A673 (cell line): ENCODE measurements around the gene GPR176. TPM values are rescaled to one million over a fixed set of nuclear protein-coding genes. Genes with fewer than 3 reads are reported as not detected.

Experiments
- BruUV-seq: library from RNA; stranded (reverse); fragments of 400-500 nt; replicated peaks from 2 replicates; lab custom pipeline; 2021; lab: Mats Ljungman, UMichigan
- CTCF ChIA-PET: fragments of 300-600 bp; sonication (Branson Sonifier 250); formaldehyde crosslinking; loops from one replicate; lab custom pipeline; 2022; ENCODE audit warnings: antibody characterized with exemption; lab: Charles Lee
- POLR2A ChIA-PET: fragments of 300-600 bp; sonication (Branson Sonifier 250); formaldehyde crosslinking; loops from one replicate; lab custom pipeline; 2022; ENCODE audit warnings: antibody characterized with exemption; ENCODE audit not compliant: low non-redundant PET; lab: Charles Lee
- DNase-seq: peaks from one replicate; pipeline ENCODE4 v3.0.0-alpha.2; 2015; ENCODE audit warnings: low spot score
- H3K27ac ChIP-seq: fragments of 200-600 bp; sonication (generic); 2 replicates; pipeline ENCODE4 v1.5.1; 2016; ENCODE audit warnings: mixed run types, low read depth, mild to moderate bottlenecking, mixed read lengths, antibody characterized with exemption, low read length; ENCODE audit not compliant: poor library complexity, severe bottlenecking
- H3K27me3 ChIP-seq: fragments of 200-600 bp; sonication (generic); replicated peaks from 2 replicates; pipeline ENCODE4 v1.6.1; 2017; ENCODE audit warnings: mixed run types, low read depth, mild to moderate bottlenecking, mixed read lengths, antibody characterized with exemption, low read length; ENCODE audit not compliant: insufficient read depth, poor library complexity
- H3K36me3 ChIP-seq: fragments of 200-600 bp; sonication (generic); 2 replicates; pipeline ENCODE4 v1.6.1; 2016; ENCODE audit warnings: mixed run types, mild to moderate bottlenecking, mixed read lengths, antibody characterized with exemption, low read length; ENCODE audit not compliant: insufficient read depth, poor library complexity, severe bottlenecking
- H3K4me1 ChIP-seq: fragments of 200-600 bp; sonication (generic); 2 replicates; pipeline ENCODE4 v1.6.1; 2017; ENCODE audit warnings: mixed run types, mild to moderate bottlenecking, mixed read lengths, antibody characterized with exemption, low read length; ENCODE audit not compliant: insufficient read depth, poor library complexity, severe bottlenecking
- H3K4me3 ChIP-seq: fragments of 200-600 bp; sonication (generic); 2 replicates; pipeline ENCODE4 v1.5.1; 2016; ENCODE audit warnings: low read depth, mixed run types, mild to moderate bottlenecking, mixed read lengths, low read length; ENCODE audit not compliant: poor library complexity, severe bottlenecking
- H3K9me3 ChIP-seq: fragments of 200-600 bp; sonication (generic); 2 replicates; pipeline ENCODE4 v1.6.1; 2016; ENCODE audit warnings: mixed run types, low read depth, mild to moderate bottlenecking, mixed read lengths, antibody characterized with exemption, low read length; ENCODE audit not compliant: poor library complexity, severe bottlenecking
- EZH2 ChIP-seq: fragments of 200-600 bp; sonication (generic); IDR thresholded peaks from 2 replicates; pipeline ENCODE4 v1.6.1; 2017; ENCODE audit warnings: borderline replicate concordance, low read depth, mild to moderate bottlenecking, mixed read lengths, antibody characterized with exemption, low read length; ENCODE audit not compliant: poor library complexity, severe bottlenecking
- intact Hi-C: fragments of 100-400 bp; cut with micrococcal nuclease; formaldehyde crosslinking; loops from one replicate; pipeline ENCODE4 v1.10.0; 2022; ENCODE audit not compliant: unreplicated experiment
- total RNA-seq: library from RNA; stranded (reverse); gene quantifications from 2 replicates; pipeline ENCODE4 v1.2.3, GENCODE V29; 2021
- TF ChIP-seq, protein P1 (sequence below): fragments of 300-800, 200-600 bp; sonication (generic); conservative IDR thresholded peaks from 2 replicates; pipeline ENCODE4 v1.5.1; 2017; ENCODE audit warnings: low read depth, mild to moderate bottlenecking, antibody characterized with exemption, low read length, moderate library complexity, mixed read lengths

Gene GPR176
- total RNA-seq, 1 experiment from 2014 or later = 5.6 TPM

GRCh38 chr15:39804026-39804425, 116.0 kb downstream of the GPR176 start:
- POLR2A ChIA-PET = interaction anchor here (0.6 kb wide), 1 partner anchor 130 kb away, joined by 3 read pairs; no protein-coding TSS in a partner anchor
- intact Hi-C loops = no loop called here

DNA sequence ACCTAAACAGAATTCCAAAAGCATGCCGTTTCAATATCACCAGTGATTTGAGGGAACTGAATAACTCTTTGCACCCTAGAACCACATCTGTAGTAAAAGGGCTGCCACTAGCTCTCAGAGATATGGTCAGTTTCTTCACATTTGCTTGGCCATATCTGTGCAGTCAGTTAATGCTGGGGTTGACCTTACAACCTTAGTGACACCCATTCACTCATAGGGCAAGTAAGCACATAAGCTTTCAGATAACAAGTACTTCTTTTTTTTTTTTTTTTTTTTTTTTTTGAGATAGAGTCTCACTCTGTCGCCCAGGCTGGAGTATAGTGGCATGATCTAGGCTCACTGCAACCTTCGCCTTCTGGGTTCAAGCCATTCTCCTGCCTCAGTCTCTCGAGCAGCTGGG, 117.0 kb downstream of the GPR176 start:
- Histone ChIP-seq H3K4me1 (no peaks in the 10 kb centered on the region), H3K36me3 (no peaks in the 10 kb centered on the region), H3K9me3 (no peaks in the 10 kb centered on the region), H3K4me3 (no peak overlapping the region), H3K27me3 (no peaks in the 10 kb centered on the region), H3K27ac (no peak overlapping the region)
- DNase-seq = no peak
- intact Hi-C loops = no loop called here
- ChIA-PET POLR2A (no interaction called here), CTCF (interaction anchor here (0.6 to 1.0 kb wide), 3 partner anchors 72 to 145 kb away, joined by 3 to 9 read pairs (median 3); no protein-coding TSS in a partner anchor)
- TF ChIP-seq EZH2 = no peak
- TF ChIP-seq, protein P1, sequence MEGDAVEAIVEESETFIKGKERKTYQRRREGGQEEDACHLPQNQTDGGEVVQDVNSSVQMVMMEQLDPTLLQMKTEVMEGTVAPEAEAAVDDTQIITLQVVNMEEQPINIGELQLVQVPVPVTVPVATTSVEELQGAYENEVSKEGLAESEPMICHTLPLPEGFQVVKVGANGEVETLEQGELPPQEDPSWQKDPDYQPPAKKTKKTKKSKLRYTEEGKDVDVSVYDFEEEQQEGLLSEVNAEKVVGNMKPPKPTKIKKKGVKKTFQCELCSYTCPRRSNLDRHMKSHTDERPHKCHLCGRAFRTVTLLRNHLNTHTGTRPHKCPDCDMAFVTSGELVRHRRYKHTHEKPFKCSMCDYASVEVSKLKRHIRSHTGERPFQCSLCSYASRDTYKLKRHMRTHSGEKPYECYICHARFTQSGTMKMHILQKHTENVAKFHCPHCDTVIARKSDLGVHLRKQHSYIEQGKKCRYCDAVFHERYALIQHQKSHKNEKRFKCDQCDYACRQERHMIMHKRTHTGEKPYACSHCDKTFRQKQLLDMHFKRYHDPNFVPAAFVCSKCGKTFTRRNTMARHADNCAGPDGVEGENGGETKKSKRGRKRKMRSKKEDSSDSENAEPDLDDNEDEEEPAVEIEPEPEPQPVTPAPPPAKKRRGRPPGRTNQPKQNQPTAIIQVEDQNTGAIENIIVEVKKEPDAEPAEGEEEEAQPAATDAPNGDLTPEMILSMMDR = no peak
- BruUV-seq = no TSS peak

More at GRCh38 chr15:39804026-39804425, 116.0 kb downstream of the GPR176 start:
- Histone ChIP-seq H3K36me3 (no peaks in the 10 kb centered on the region), H3K27me3 (no peaks in the 10 kb centered on the region), H3K4me1 (no peaks in the 10 kb centered on the region), H3K9me3 (no peaks in the 10 kb centered on the region), H3K4me3 (no peak overlapping the region), H3K27ac (no peak overlapping the region)
- TF ChIP-seq EZH2 = no peak
- TF ChIP-seq, protein P1 = no peak
- BruUV-seq = no TSS peak
- DNase-seq = no peak
- CTCF ChIA-PET = interaction anchor here (0.8 kb wide), 1 partner anchor 77 kb away, joined by 4 read pairs; no protein-coding TSS in a partner anchor

DNA sequence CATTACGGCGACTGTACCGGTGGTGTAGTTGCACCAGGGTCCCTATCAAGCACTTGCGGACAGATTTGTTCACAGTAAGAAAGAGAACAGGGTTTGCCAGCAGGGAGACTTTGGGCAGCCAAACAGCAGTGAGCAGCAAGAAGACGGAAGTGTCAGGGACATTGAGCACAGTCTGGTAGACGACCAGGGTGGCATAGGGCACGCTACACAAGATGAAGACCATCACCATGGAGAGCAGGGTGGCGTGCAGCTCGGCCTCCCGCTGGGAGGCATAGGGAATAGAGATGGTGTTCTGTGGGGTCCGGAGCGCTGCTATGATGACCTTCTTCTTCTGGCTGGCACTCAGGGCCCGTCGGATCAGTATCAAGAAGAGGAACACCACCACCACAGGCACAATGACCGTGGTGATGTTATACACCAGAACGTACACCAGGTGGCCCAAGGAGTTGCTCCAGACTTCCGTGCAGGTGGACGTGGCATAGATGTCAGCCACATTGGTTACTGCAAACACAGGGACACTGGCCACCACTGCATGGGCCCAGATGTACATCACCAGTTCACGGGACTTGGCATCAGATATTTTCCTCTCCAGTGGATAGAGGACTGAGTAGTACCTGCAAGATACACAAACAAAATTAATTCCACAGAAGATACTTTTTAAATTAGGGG, 118.3 kb downstream of the GPR176 start:
- H3K27me3 ChIP-seq = no peaks in the 10 kb centered on the region
- CTCF ChIA-PET = interaction anchor here (1.0 kb wide), 1 partner anchor 73 kb away, joined by 3 read pairs; no protein-coding TSS in a partner anchor
- H3K4me3 ChIP-seq = no peak overlapping the region
- intact Hi-C loops = loop anchor here (1.0 kb wide), 1 partner anchor 74 kb away; no protein-coding TSS in a partner anchor
- no peaks in the 10 kb centered on the region for H3K9me3 ChIP-seq
- H3K4me1 ChIP-seq = no peaks in the 10 kb centered on the region
- no peak for TF ChIP-seq EZH2
- TF ChIP-seq, protein P1 = peak; percentile 57
- no peak overlapping the region for H3K27ac ChIP-seq
- BruUV-seq = no TSS peak
- peak; percentile 41 for DNase-seq
- POLR2A ChIA-PET = no interaction called here
- no peaks in the 10 kb centered on the region for H3K36me3 ChIP-seq
